ENCODE data around the gene POLR2I. TPM values are rescaled to one million over a fixed set of nuclear protein-coding genes. Genes with fewer than 3 reads are reported as not detected.

POLR2I gene
- total RNA-seq, 2 donors from 2014 or later = 22.1 to 32.6 TPM

- no peak for ATAC-seq (ENCODE audit: insufficient number of reproducible peaks, low FRiP score, low read depth)
- H3K36me3 ChIP-seq = no peaks in the 10 kb centered on the region
Observed at GRCh38 chr19:36067681-36068080, 47.0 kb downstream of the POLR2I start.

GRCh38 chr19:36064826-36065225 lies 49.8 kb downstream of the POLR2I start:
- no peaks in the 10 kb centered on the region for H3K36me3 ChIP-seq
- ATAC-seq (ENCODE audit: insufficient number of reproducible peaks, low FRiP score, low read depth) (no peak), DNase-seq (ENCODE audit: low spot score) (no peak)
- no peak overlapping the region for H3K4me3 ChIP-seq
- no peaks in the 10 kb centered on the region for H3K4me1 ChIP-seq (ENCODE audit: control insufficient read depth in 1 of 2, low read depth in 2 of 2)
- H3K9me3 ChIP-seq = no peaks in the 10 kb centered on the region
- H3K27me3 ChIP-seq (replicated peaks; ENCODE audit: insufficient read depth) = no peaks in the 10 kb centered on the region
- no peak overlapping the region for H3K27ac ChIP-seq
- no peak for TF ChIP-seq CTCF (IDR thresholded peaks at IDR 0.05)

More at GRCh38 chr19:36067681-36068080, 47.0 kb downstream of the POLR2I start:
- Histone ChIP-seq H3K27me3 (replicated peaks; ENCODE audit: insufficient read depth) (no peaks in the 10 kb centered on the region), H3K4me1 (ENCODE audit: control insufficient read depth in 1 of 2, low read depth in 2 of 2) (no peaks in the 10 kb centered on the region), H3K9me3 (no peaks in the 10 kb centered on the region), H3K4me3 (no peak overlapping the region), H3K27ac (no peak overlapping the region)
- no peak for DNase-seq (ENCODE audit: low spot score)
- no peak for TF ChIP-seq CTCF (IDR thresholded peaks at IDR 0.05)

Other genes starting within 250 kb of the POLR2I start
- 10 to 100 TPM; 28.1 to 47.2 TPM for gene APLP1, start 246.3 kb downstream of the POLR2I start, total RNA-seq
- 10 to 100 TPM in 1 of 2 donors, 1 to 10 TPM in 1; 5.4 to 32.6 TPM for gene NFKBID, start 214.3 kb downstream of the POLR2I start, total RNA-seq
- 10 to 100 TPM in 1 of 2 donors, 1 to 10 TPM in 1; 4.5 to 13.2 TPM for gene HCST, start 212.3 kb downstream of the POLR2I start, total RNA-seq
- 100 to 1,000 TPM; 155 to 247 TPM for gene TYROBP, start 206.6 kb downstream of the POLR2I start, total RNA-seq
- 10 to 100 TPM; 14.3 to 26.7 TPM for gene LRFN3, start 178.5 kb downstream of the POLR2I start, total RNA-seq
- gene SDHAF1, start 119.7 kb downstream of the POLR2I start, total RNA-seq = 10 to 100 TPM; 43.0 to 70.5 TPM
- gene SYNE4, start 106.1 kb downstream of the POLR2I start, total RNA-seq = 1 to 10 TPM in 1 of 2 donors, under 1 TPM in 1; 0.92 to 2.4 TPM
- 10 to 100 TPM; 19.8 to 55.8 TPM for gene ALKBH6, start 100.7 kb downstream of the POLR2I start, total RNA-seq
- gene CLIP3, start 82.0 kb downstream of the POLR2I start, total RNA-seq = 10 to 100 TPM; 21.3 to 29.0 TPM
- 1 to 10 TPM; 6.4 to 6.6 TPM for gene THAP8, start 60.6 kb downstream of the POLR2I start, total RNA-seq
- gene WDR62, start 60.0 kb downstream of the POLR2I start, total RNA-seq = 1 to 10 TPM in 1 of 2 donors, under 1 TPM in 1; 0.99 to 1.2 TPM
- gene OVOL3, start 3.7 kb downstream of the POLR2I start, total RNA-seq = not detected
- 100 to 1,000 TPM; 158 to 260 TPM for gene TBCB, start 593 bp upstream of the POLR2I start, total RNA-seq
- 100 to 1,000 TPM; 161 to 220 TPM for gene CAPNS1, start 25.2 kb upstream of the POLR2I start, total RNA-seq
- gene COX7A1, start 37.6 kb upstream of the POLR2I start, total RNA-seq = 10 to 100 TPM in 1 of 2 donors, 1 to 10 TPM in 1; 6.3 to 41.0 TPM
- 1 to 10 TPM; 1.9 to 6.6 TPM for gene ZNF565, start 99.8 kb upstream of the POLR2I start, total RNA-seq
- gene ZNF146, start 100.2 kb upstream of the POLR2I start, total RNA-seq = 10 to 100 TPM; 37.8 to 71.1 TPM